HTR-8/SVneo (cell line): ENCODE results near the gene OR5AU1.
A peak's percentile ranks its signal among the peaks of the same experiment; 100 is the strongest.
"Not testable (repeated sequence)": the region's sequence is repeated elsewhere in the genome, so short reads cannot be mapped to it uniquely, and the experiment has no call there.

Source experiments
- DNase-seq: peaks from one replicate; pipeline ENCODE4 v3.0.0; 2011; ENCODE audit warnings: low spot score, mixed read lengths; ENCODE audit not compliant: insufficient read length
- FAIRE-seq: peaks from 2 replicates; lab custom pipeline; 2011; peaks lifted over from hg19 to GRCh38; lab: Jason Lieb, UNC

OR5AU1 gene

GRCh38 chr14:21182166-21182565 lies 26.3 kb upstream of the OR5AU1 start:
- FAIRE-seq (no peak), DNase-seq (no peak)

GRCh38 chr14:21171128-21171527 lies 15.3 kb upstream of the OR5AU1 start:
- DNase-seq (no peak), FAIRE-seq (no peak)

DNA sequence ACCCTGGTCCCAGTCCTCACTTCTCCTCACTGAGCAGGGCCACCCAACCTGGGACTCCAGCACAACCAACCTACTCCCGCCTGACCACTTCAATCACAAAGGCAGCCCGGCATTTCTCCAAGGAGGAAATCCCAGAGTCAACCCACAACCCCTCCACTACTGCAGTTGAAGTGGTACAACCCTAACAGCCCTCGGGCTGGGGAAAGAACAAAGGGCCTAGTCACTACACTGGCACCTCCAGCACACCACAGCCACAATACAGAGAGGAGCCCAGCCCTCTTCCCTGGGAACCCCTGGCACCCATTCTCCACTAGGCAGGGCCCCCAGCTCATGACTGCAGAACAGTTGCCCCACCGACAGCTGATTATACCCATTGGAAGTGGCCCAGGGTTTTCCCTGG lies 13.7 kb upstream of the OR5AU1 start:
- DNase-seq = no peak
- no peak for FAIRE-seq

- DNase-seq (no peak), FAIRE-seq (no peak)
Observed at GRCh38 chr14:21168055-21168454, 12.2 kb upstream of the OR5AU1 start.

DNA sequence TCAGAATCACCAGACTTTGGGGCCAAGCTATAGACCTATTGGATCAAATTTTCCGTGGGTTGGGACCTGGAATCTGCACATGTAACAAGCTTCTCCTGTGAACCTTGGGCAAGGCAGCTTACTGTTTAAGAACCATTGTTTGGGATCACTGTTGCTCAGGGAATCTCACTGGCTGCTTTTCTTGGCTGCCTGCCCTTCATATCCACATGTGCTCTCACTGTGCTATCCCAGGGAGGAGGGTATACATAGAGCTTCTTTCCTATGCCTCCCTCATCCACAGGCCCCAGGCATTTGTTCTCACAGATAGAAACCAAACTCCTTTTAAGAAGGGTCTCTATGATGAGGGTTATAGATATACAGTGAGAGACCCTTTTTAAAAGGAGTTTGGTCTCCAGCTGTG lies 9.8 kb upstream of the OR5AU1 start:
- DNase-seq, FAIRE-seq: not testable (repeated sequence)

- FAIRE-seq, DNase-seq: not testable (repeated sequence)
Observed at GRCh38 chr14:21165002-21165605, 9.2 kb upstream of the OR5AU1 start.

- no peak for DNase-seq
- no peak for FAIRE-seq
Observed at GRCh38 chr14:21163871-21164291, 8.0 kb upstream of the OR5AU1 start.

DNA sequence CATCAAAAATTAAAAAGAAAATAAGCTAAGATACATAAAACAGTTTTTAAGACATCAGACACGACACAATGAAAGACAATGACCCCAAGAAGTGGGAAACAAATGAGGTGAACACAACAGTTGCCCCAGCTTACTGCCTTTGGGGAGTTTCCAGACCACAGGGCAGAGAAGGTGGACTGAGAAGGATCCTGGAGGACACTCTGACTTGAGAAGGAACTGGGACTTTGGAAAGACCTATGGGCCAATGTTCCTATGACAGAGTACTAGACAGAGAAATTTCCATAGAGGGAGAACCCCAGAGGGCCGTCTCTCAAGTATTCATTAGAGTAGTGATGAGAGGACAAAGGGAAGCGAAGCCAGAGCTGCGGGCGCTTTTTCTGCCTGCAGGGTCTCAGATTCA lies 6.2 kb upstream of the OR5AU1 start:
- DNase-seq (no peak), FAIRE-seq (no peak)

DNA sequence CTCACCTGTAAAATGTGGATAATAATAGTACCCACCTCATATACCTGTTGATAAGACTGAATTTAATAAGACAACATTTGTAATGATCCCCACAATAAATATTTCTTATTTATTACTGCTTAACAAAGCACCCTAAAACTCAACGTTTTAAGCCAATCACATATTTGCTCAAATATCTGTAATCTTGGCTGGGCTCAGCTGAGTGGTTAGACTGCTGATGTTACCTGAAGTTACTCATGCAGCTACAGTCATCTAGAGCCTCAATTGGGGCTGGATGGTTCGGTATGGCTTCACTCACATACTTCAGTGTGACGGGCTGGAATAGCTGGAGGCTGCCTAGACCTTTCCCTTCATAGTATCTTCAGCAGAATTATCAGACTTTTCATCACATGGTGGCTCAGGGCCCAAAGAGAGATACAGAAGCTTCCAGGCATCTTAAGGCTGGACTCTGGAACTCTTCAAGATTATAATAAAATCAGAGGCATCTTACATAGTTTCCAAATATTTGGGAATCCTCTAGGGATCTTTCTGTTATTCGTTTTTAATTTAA lies 4.3 kb upstream of the OR5AU1 start:
- no peak for FAIRE-seq
- no peak for DNase-seq

DNA sequence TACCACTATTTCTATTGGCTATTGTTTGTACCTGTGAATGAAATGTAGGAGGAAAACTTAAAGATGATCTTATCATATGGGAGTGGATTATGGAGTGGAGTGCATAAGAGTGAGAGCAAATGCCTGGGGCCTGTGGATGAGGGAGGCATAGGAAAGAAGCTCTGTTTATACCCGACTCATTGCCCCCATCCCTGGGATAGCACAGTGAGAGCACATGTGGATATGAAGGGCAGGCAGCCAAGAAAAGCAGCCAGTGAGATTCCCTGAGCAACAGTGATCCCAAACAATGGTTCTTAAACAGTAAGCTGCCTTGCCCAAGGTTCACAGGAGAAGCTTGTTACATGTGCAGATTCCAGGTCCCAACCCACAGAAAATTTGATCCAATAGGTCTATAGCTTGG lies 2.3 kb upstream of the OR5AU1 start:
- not testable (repeated sequence) for FAIRE-seq, DNase-seq

DNA sequence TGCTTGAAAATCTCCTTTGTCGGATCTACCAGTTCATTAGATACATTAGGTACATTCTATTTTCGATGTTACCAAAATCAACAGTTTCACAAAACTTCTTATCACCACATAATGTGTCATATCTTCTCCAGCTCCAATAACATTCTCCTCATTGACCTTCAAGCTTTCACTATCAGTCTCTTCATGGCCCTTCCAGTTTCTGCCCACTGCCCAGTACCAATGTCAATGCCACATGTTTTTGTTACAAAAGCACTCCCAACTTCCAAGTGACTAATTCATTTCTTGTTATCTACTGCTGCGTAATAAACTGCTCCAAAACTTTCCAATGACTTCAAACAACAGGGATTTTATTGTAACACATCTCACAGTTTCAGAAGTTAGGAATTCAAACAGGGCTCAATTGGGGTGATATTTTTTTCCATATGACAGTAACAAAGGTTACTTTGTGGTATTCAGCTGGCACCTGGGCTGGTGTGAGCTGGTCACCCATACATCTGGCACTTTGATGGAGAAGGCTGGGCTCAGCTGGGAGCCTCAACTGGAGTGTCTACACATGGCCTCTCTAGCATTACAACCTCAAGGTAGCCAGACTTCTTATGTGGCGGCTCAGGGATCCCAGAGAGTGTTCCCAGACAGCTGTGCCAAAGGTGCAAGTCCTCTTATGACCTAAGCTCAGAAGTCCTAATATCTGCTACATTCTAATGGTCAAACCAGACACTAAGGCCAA lies 6.1 kb downstream of the OR5AU1 start:
- FAIRE-seq (no peak), DNase-seq (no peak)

DNA sequence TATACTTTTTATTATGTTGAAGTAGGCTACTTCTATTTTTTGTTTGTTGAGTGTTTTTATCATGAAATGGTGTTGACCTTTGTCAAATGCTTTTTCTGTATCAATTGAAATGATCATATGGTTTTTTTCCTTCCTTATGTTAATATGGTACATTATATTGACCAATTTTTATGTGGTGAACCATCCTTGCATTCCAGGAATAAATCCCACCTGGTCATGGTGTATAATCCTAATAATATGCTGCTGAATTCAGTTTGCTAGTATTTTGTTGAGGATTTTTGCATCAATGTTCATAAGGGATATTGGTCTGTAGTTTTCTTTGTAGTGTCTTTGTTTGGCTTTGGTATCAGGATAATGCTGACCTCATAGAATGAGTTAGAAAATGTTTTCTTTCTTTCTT lies 10.4 kb downstream of the OR5AU1 start:
- DNase-seq = no peak
- FAIRE-seq = no peak

GRCh38 chr14:21142357-21142756 lies 13.5 kb downstream of the OR5AU1 start:
- no peak for FAIRE-seq

DNA sequence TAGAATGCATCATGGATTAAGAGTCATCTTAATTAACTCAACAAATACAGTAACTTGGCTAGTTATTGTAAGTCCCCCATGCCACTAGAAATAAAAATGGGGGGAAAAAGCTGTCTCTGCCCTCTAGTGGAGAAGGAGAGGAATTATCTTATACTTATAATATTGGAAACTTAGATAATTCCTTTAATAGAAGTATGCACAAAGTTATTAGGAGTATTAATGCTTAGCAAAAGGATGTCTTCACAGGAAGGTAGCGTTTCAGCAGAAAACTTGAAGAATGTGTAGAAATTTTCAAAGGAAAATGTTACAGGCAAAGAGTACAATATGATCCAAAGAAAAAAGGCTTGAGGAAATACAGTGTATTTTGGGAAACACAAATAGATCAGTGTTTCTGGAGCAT lies 19.8 kb downstream of the OR5AU1 start:
- FAIRE-seq = no peak
- DNase-seq = peak; percentile 27

More at GRCh38 chr14:21142357-21142756, 13.5 kb downstream of the OR5AU1 start:
- DNase-seq = no peak

DNA sequence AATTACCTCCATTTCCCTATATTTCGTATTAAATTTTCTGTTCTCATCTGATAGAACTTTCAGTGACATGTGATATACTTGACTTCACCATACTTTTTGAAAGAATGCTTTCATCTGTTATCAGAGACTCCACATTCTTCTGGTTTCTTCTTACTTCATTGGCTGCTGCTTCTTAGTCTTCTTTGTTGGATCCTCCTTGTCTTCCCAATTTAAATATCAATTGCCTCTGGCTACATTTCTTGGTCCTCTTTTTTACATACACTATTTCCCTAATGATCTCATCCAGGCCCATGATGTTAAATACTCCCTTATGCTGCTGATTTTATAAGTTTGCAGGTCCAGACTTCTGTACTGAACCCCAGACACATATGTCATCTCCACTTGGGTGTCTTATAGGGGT lies 22.0 kb downstream of the OR5AU1 start:
- no peak for DNase-seq
- FAIRE-seq = no peak

GRCh38 chr14:21123429-21123828 lies 32.4 kb downstream of the OR5AU1 start:
- no peak for FAIRE-seq

DNA sequence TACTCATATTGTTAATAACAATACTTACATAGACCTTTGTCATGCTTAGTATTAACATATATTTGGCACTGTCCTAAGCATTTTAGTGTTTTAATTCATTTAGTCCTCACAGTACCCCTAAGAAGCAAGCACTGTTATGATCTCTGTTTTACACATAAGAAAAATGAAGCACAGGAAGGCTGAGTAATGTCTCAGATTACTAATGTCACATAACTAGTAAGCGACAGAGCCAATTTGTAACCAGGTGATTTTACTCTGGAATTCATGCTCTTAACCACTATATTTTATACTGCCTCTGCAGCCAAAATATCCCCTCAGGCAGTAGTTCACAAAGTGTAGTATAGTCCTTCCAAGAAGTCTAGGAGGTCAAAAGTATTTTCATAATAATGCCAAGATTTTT lies 34.7 kb downstream of the OR5AU1 start:
- FAIRE-seq = no peak
- DNase-seq = no peak

More at GRCh38 chr14:21123429-21123828, 32.4 kb downstream of the OR5AU1 start:
- DNase-seq = no peak

DNA sequence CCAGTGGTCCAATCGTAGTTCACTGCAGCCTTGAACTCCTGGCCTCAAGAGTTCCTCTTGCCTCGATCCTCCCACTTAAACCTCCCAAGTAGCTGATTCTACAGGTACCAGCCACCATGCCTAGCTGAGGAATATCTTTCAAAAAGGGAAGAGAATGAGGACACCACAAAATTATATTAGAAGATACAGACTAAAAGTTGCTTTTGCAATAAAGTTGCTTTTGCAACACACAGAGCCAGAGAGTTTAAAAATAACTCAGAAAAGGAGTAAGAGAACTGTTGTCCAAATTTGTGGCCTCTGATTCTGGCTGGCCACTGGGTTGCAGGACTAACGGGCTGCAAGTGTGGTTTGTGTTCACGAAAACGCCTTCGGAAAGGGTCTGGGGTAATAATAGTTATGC lies 35.2 kb downstream of the OR5AU1 start:
- FAIRE-seq = no peak
- DNase-seq = no peak

DNA sequence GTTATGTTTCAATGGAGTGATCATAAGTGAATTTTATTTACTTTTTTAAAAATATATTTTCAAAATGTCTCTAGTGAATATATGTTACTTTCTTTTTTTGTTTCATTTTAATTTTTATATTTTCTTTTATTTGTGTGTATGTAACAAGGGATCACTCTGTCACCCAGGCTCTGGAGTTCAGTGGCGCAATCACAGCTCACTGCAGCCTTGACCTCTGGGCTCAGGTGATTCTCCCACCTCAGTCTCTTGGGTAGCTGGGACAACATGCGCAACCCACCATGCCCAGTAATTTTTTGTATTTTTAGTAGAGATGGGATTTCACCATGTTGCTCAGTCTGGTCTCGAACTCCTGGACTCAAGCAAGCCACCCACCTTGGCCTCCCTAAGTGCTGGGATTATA lies 36.9 kb downstream of the OR5AU1 start:
- FAIRE-seq (no peak), DNase-seq (no peak)

DNA sequence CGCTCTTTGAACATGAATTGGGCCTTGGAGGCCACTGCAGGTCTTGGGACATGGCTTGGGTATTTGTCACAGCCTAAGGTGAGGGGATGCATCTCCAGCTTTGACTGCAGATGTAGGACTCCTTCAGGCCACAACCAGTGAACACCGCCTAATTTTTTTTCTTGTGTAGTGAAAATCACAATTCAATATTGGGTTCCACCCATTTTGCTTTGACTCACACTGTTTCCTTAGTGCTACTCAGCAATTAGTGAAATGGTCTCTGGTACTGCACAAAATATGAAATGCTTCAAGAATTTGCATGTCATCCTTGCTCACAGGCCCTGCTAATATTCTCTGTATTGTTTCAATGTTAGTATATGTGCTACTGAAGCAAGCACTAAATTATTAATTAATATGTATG lies 42.5 kb downstream of the OR5AU1 start:
- FAIRE-seq = no peak
- no peak for DNase-seq

- FAIRE-seq = no peak
- DNase-seq = no peak
Observed at GRCh38 chr14:21112255-21112654, 43.6 kb downstream of the OR5AU1 start.
